Activated T-helper 1 cell treated with anti-CD3 and anti-CD28 coated beads, Interleukin-2, amount 50 U/mL, for 16 hours (primary cell): ENCODE results near the gene MYO9A.

Experiments used
- DNase-seq, 2 donors: peaks; one replicate each; pipeline ENCODE4 v3.0.0-alpha.2; 2020; ENCODE audit warnings: low read depth in 1 of 2, low spot score in 1 of 2

MYO9A gene

GRCh38 chr15:71810256-71811035 lies 307.5 kb downstream of the MYO9A start, which contains the start of gene NR2E3:
TSS of gene NR2E3 (plus strand) at chr15:71810554. CDS start at chr15:71810744, 190 bp downstream.
- DNase-seq, result no peak

DNA sequence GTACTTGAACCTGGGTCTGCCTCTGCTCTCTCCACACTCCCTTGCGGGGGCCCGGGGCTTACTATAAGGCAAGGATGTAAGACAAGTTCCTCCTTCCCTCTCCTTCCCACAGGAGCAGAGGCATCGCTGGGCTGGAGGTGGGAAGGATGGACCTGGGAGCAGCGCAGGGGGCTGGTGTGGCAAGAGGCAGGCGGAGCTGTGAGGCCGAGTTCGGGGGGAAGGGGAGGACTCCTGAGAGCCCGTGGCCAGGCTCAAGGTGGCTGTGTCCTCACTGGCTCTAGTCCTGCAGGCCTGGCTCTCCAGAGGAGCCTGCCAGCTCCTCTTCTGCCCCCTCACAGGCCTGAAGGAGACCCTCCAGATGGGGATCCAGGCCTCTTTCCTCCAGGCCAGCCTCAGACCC lies 308.6 kb downstream of the MYO9A start:
- DNase-seq, result no peak

- DNase-seq, result no peak
Measured at GRCh38 chr15:71808311-71809020, 309.5 kb downstream of the MYO9A start.

DNA sequence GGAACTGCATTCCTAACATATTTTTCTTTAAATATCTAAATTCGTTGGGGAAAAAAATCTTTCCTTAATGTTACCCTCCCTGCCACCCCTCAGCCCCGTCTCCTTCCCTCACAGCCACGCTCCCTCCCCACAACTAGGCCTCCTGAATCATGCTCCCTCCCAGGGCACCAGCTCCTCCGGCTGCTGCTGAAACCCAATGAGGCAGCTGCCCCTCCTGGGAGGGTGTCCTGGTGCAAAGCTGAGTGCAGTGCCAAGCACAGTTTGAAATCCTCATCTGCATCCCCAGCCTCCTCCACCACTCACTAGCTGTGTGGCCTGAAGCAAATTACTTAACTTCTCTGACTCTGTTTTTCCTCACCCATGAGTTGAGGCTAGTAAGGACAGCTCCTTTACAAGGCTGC lies 310.3 kb downstream of the MYO9A start:
- no peak for DNase-seq

DNA sequence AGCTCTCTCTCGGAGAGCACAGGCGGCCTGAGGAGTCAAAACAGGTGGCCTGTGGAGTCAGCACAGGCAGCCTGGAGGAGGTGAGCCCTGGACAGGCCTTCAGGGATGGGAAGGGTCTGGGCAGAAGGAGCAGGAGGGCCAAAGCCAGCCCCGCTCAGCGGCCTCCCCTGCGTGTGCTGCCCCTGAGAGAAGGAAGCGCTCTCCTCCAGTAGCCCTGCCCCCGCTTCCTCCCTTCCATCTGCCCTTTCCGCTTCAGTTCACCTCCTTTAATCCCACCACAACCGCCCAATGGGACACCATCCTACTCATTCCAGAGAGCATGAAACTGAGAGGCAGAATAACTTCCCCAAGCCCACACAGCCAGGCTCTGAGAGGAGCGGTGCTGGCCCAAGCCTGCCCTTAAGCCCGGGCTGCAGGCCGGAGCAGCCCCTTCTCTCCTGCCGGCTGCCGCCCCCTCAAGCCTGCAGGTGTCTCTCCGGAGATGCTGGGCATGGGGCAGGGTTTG lies 310.8 kb downstream of the MYO9A start:
- no peak for DNase-seq

DNA sequence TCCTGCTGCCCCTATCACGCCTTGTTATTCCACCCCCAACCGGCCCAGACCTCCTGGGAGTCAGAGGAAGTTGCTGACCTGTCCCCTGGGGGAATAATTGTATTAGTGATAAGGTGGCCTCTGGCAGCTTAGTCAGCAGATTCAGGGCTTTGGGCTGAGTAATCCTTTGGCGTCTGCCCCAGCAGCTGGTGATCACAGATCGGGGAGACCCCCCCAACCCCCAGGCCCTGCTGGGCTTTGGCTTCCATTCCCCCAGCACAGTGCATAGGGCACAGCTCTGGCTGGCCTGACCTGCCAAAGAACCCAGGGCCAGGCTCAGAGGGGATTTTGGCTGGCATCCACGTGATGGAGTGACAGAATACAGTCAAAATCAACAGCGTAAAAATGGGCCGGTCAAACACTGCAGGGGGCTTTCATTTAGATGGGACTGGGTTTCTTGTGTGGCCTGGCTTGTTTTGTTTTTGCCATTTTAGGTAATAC lies 311.5 kb downstream of the MYO9A start:
- no peak for DNase-seq

GRCh38 chr15:71804695-71805470 lies 313.1 kb downstream of the MYO9A start:
- no peak for DNase-seq

- DNase-seq, result no peak
Measured at GRCh38 chr15:71804226-71804625, 313.7 kb downstream of the MYO9A start.

GRCh38 chr15:71802770-71803169 lies 315.2 kb downstream of the MYO9A start:
- DNase-seq, result no peak

- no peak for DNase-seq
Measured at GRCh38 chr15:71801935-71802655, 315.9 kb downstream of the MYO9A start.

DNA sequence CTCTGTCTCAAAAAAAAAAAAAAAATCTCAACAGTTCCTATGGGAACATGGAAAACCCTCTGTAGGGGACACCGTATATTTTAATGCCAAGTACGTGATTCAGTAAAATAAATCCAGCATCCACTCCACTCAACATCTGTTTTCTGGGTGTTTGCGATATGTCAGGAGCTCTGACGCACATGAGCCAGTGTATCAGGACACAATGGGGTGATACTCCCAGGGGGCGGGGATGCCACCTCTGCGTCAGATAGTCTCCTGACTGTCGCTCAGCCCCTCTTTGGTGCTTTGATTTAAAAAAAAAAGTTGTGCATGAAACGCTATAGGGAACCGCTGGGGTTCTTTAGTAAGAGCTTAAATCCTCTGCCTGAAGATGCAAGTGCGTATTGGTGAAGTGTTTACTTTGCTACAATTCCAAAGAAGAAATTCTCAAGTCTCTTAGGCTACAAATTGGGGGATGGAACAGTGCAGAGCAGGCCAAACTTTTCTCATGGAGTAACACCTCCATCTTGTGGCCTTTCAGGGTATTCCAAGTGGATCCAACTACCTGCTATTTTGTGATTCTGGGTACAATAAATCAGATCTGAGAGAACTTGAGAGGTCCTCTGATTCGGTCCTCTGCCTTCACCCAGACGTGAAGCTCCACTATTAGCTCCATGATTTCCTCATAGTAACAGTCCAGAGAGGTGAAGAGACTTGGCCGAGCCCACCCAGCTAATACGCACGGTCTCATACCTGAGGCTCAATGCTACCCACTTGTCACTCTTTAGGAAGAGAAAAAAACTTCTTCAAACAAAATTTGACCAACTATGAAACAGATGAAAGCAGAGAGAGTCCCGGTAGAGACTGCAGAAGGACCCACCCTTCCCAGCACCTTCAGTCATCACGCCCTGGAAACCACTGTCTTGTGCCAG lies 316.9 kb downstream of the MYO9A start:
- DNase-seq, result no peak

DNA sequence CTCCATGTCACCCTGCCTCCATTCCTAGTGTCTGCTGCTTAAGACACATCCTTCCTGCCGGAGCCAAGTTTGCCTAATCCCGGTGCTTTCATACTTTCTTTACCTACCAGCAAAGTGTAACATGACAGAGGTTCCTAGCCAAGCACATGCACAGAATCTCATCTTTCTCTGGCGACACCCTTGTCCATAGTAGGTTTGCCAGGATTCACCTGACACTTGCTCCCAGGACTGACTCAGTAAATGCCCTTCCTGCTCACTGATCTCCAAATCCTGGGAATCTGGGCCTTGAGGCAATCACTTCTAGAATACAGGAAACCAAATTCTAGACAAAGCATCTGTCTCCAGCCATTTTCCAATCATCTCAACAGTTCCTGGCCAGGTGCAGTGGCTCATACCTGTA lies 317.8 kb downstream of the MYO9A start:
- no peak for DNase-seq

GRCh38 chr15:71798641-71799040 lies 319.3 kb downstream of the MYO9A start:
- DNase-seq, result no peak

- no peak for DNase-seq
Measured at GRCh38 chr15:71792521-71792920, 325.4 kb downstream of the MYO9A start.

GRCh38 chr15:71791975-71792374 lies 326.0 kb downstream of the MYO9A start:
- DNase-seq, result no peak

GRCh38 chr15:71790081-71790480 lies 327.9 kb downstream of the MYO9A start:
- DNase-seq, result no peak

GRCh38 chr15:71789616-71790015 lies 328.3 kb downstream of the MYO9A start:
- DNase-seq, result no peak

DNA sequence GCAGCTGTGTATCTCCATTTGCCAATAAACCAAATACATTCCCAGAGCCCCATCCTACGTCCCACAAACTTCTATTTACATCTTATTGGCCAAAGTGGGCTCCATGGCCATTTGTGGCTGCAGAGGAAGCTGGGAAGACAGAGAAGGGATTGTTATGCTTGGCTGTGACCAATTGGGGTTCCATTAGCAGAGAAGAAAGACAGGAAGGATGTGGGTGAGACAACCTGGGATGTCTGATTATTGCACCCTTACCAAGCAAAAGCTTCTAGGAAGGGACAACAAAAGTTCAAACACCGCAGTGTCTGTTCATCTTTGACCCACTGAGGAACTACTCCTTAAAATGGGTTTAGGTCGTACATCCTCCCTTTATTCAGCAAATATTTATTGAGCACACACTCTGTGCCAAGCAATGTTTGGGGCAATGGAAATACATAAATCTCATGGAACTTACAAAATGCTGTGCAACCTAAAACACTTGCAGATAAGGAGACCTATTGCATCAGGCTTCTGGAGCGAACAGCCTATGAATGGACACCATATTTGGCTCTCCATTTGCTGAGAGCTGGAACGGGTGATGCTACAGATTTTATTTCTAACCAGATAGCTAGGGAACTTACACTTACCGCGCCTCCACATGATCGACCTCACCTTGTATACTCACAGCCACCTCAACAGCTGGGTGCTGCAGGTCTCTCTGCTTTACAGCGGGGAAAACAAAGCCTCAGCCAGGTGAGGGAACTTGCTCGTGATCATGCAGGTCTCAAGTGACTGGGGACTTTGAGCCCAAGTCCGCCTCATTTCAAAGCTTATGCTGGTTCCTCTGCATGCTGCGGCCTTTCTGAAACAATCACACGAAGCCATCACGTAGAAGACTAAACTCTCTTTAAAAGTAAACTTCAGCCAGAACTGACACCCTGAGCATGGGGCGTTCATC lies 329.0 kb downstream of the MYO9A start:
- no peak for DNase-seq

GRCh38 chr15:71786673-71787072 lies 331.3 kb downstream of the MYO9A start:
- DNase-seq, result no peak
